ENCODE data around the gene SPOCK1.

Gene SPOCK1

DNA sequence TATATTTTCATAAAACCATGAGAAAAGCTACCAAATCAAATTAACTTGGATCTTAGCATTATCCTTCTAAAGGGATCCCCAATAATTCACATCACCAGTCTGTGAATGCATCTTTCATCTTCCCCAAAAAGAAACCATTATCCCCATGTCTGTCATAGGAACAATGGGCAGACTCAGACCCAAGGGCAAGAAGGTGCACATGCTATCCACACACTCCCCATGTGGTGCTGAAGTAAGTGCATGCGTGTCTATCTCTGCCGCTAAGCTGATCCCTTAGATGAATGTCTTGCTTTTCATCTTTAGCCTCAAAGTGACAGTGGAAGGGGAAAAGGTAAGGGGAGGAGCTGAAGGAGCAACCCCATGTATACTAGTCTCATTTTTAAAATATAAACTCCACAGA is 10.2 kb downstream of the SPOCK1 start:
- H3K27me3 ChIP-seq: no peaks in the 10 kb centered on the region
- TF ChIP-seq, protein P1, sequence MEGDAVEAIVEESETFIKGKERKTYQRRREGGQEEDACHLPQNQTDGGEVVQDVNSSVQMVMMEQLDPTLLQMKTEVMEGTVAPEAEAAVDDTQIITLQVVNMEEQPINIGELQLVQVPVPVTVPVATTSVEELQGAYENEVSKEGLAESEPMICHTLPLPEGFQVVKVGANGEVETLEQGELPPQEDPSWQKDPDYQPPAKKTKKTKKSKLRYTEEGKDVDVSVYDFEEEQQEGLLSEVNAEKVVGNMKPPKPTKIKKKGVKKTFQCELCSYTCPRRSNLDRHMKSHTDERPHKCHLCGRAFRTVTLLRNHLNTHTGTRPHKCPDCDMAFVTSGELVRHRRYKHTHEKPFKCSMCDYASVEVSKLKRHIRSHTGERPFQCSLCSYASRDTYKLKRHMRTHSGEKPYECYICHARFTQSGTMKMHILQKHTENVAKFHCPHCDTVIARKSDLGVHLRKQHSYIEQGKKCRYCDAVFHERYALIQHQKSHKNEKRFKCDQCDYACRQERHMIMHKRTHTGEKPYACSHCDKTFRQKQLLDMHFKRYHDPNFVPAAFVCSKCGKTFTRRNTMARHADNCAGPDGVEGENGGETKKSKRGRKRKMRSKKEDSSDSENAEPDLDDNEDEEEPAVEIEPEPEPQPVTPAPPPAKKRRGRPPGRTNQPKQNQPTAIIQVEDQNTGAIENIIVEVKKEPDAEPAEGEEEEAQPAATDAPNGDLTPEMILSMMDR (IDR thresholded peaks at IDR 0.05; ENCODE audit: low read depth, low read length): no peak
- H3K9me3 ChIP-seq: no peaks in the 10 kb centered on the region
- no peak overlapping the region for H3K4me3 ChIP-seq (ENCODE audit: low read depth, low read length)
- DNase-seq: no peak
- H3K4me1 ChIP-seq: no peaks in the 10 kb centered on the region
- no peaks in the 10 kb centered on the region for H3K36me3 ChIP-seq

DNA sequence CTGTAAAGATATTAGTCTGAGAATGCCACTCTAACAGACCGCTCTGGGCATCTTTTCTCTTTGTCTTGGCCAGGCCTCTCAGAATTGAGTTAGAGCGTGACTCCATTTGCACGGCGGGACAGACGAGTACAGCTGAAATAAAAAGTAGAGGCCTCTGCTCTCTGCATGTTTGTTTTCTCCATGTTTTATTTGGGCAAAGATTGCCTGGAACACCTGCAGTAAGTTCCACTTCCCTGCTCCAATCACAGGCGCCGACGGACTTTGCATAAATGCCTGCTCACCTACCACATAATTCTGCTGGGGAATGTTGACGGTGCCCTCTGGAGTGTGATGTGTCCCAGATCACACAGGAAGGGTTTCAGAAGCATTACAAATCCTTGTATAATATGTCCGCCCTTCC is 10.6 kb downstream of the SPOCK1 start:
- TF ChIP-seq, protein P1 (IDR thresholded peaks at IDR 0.05; ENCODE audit: low read depth, low read length): no peak
- no peaks in the 10 kb centered on the region for H3K27me3 ChIP-seq
- H3K36me3 ChIP-seq: no peaks in the 10 kb centered on the region
- no peaks in the 10 kb centered on the region for H3K9me3 ChIP-seq
- H3K4me1 ChIP-seq: no peaks in the 10 kb centered on the region
- no peak overlapping the region for H3K4me3 ChIP-seq (ENCODE audit: low read depth, low read length)
- no peak for DNase-seq

DNA sequence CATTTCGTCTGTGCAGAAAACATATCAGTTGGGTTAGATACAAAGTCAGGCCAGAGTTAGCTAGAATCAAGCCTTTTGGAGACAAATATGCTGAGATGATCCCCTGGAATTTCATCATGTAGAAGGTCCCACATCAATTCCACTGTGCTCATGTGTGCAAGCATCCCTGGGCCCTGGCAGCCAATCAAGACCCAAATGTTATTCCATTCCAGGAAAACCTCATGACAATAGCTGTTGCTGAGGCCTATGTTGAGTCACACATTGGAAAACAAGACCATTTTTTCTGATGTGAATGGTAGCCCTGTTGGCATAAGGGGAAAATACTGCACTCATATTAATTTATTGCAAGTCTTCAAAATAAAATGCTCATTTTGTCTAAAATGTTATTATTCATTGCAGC is 11.5 kb downstream of the SPOCK1 start:
- TF ChIP-seq, protein P1 (IDR thresholded peaks at IDR 0.05; ENCODE audit: low read depth, low read length): no peak
- Histone ChIP-seq H3K27me3 (no peaks in the 10 kb centered on the region), H3K4me3 (ENCODE audit: low read depth, low read length) (no peak overlapping the region), H3K36me3 (no peaks in the 10 kb centered on the region), H3K4me1 (no peaks in the 10 kb centered on the region), H3K9me3 (no peaks in the 10 kb centered on the region)
- no peak for DNase-seq

DNA sequence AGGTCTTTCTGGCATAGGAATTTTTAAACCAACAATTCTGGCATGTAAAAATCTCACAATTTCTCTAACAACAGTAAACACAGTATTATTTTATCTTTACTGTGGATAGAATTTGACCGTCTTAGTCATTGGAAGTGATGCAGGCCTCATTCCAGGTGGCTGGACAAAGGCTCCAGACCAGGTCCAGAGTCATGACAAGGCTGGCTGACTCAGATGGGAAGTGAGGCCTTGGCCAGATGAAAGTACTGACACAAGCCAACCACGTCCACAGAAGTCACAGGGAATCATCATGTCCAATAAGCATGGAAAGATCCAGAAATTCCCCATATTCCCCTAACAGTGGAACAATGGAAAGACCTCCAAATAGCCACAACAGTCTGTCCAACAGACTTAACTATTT is 12.4 kb downstream of the SPOCK1 start:
- Histone ChIP-seq H3K4me1 (no peaks in the 10 kb centered on the region), H3K27me3 (no peaks in the 10 kb centered on the region), H3K9me3 (no peaks in the 10 kb centered on the region), H3K36me3 (no peaks in the 10 kb centered on the region), H3K4me3 (ENCODE audit: low read depth, low read length) (no peak overlapping the region)
- no peak for DNase-seq
- TF ChIP-seq, protein P1 (IDR thresholded peaks at IDR 0.05; ENCODE audit: low read depth, low read length): no peak

DNA sequence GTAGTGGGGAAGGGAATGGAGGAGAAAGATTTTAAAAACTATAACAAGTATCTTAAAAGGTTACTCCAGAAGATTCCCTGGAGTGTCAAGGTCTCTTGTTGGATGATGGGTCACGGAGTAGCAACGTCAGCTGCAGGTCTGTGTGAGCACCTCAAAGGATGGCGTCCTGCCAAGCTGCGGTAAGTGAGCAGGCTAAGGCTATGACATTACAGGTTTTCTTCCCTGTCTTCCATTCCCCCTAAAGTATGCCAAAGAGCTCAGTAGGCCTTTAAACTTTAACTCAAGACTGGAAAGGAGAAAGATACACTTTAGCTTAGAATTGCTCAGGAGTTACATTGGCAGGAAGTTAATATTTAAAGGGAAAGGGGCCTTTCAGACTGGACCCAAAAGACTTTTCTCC is 17.5 kb downstream of the SPOCK1 start:
- TF ChIP-seq, protein P1 (IDR thresholded peaks at IDR 0.05; ENCODE audit: low read depth, low read length): no peak
- Histone ChIP-seq H3K36me3 (no peaks in the 10 kb centered on the region), H3K4me1 (no peaks in the 10 kb centered on the region), H3K27me3 (no peaks in the 10 kb centered on the region), H3K4me3 (ENCODE audit: low read depth, low read length) (no peak overlapping the region), H3K9me3 (no peaks in the 10 kb centered on the region)
- DNase-seq: no peak

DNA sequence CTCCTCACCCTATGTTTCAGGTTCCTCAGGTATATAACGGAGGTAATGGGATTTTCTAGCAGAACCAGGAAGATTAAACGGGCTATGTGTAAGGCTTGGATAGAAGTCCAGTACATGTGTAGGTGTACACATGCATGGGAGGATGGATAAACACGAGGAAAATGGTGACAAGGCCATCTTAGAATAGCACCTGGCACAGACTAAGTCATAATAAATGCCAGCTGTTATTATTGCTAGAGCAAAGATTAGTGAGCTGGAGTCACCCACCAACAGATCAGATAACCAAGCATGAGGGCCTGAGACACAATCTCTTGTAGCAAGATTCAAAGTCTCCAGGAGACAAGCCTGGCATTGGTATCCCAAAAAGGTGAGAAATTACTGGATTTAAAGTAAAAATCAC is 21.1 kb downstream of the SPOCK1 start:
- TF ChIP-seq, protein P1 (IDR thresholded peaks at IDR 0.05; ENCODE audit: low read depth, low read length): no peak
- DNase-seq: no peak
- H3K36me3 ChIP-seq: no peaks in the 10 kb centered on the region
- H3K4me1 ChIP-seq: no peaks in the 10 kb centered on the region
- H3K9me3 ChIP-seq: no peaks in the 10 kb centered on the region
- peaks cover 3% of the 10 kb centered on the region; the same call in 1 of the 2 replicates for H3K27me3 ChIP-seq
- H3K4me3 ChIP-seq (ENCODE audit: low read depth, low read length): no peak overlapping the region

All from BE2C (cell line).